Trophoblast cell (in vitro differentiated cells and primary cell): ENCODE data around the gene PTGR1.
A peak's percentile ranks its signal among the peaks of the same experiment; 100 is the strongest.

ENCODE experiments used
- DNase-seq, 2 donors: peaks; one replicate each; pipeline ENCODE4 v3.0.0-alpha.2; 2016
- H2AFZ ChIP-seq: 2 replicates; pipeline ENCODE4 v1.6.1; 2013; ENCODE audit warnings: low read length, moderate library complexity, mild to moderate bottlenecking; ENCODE audit not compliant: insufficient read depth, poor library complexity
- H2AK5ac ChIP-seq: 2 replicates; pipeline ENCODE4 v1.6.1; 2013; ENCODE audit warnings: mild to moderate bottlenecking, low read length
- H2BK120ac ChIP-seq: 2 replicates; pipeline ENCODE4 v1.6.1; 2013; ENCODE audit warnings: low read length, mild to moderate bottlenecking, moderate library complexity; ENCODE audit not compliant: insufficient read depth, poor library complexity
- H2BK12ac ChIP-seq: 2 replicates; pipeline ENCODE4 v1.6.1; 2013; ENCODE audit warnings: mild to moderate bottlenecking, low read length, moderate library complexity
- H2BK5ac ChIP-seq: 2 replicates; pipeline ENCODE4 v1.6.1; 2013; ENCODE audit warnings: low read length, low read depth, moderate library complexity, mild to moderate bottlenecking; ENCODE audit not compliant: poor library complexity
- H3K14ac ChIP-seq: 2 replicates; pipeline ENCODE4 v1.6.1; 2013; ENCODE audit warnings: mild to moderate bottlenecking, low read length
- H3K18ac ChIP-seq: 2 replicates; pipeline ENCODE4 v1.6.1; 2013; ENCODE audit warnings: mild to moderate bottlenecking, low read length
- H3K23ac ChIP-seq: 2 replicates; pipeline ENCODE4 v1.6.1; 2013; ENCODE audit warnings: low read length
- H3K27ac ChIP-seq: 2 replicates; pipeline ENCODE4 v1.5.1; 2013; ENCODE audit warnings: low read depth, mild to moderate bottlenecking, inconsistent platforms, low read length, moderate library complexity
- H3K27me3 ChIP-seq: 2 replicates; pipeline ENCODE4 v1.6.1; 2013; ENCODE audit warnings: inconsistent platforms, mild to moderate bottlenecking, low read length, moderate library complexity; ENCODE audit not compliant: insufficient read depth
- H3K36me3 ChIP-seq, 2 experiments: 1 replicate in 1 of 2; 2 replicates in 1 of 2; pipeline ENCODE4 v1.6.1; 2013; ENCODE audit warnings: low read length in 2 of 2, mild to moderate bottlenecking in 2 of 2, moderate library complexity in 1 of 2; ENCODE audit not compliant: insufficient read depth in 2 of 2, control insufficient read depth in 1 of 2
- H3K4ac ChIP-seq: 2 replicates; pipeline ENCODE4 v1.6.1; 2013; ENCODE audit warnings: low read depth, mild to moderate bottlenecking, low read length, moderate library complexity
- H3K4me1 ChIP-seq, 2 experiments: 1 replicate in 1 of 2; 2 replicates in 1 of 2; pipeline ENCODE4 v1.6.1; 2013; ENCODE audit warnings: low read length in 2 of 2, mild to moderate bottlenecking in 2 of 2, moderate library complexity in 1 of 2; ENCODE audit not compliant: insufficient read depth in 2 of 2, control insufficient read depth in 1 of 2
- H3K4me2 ChIP-seq: 2 replicates; pipeline ENCODE4 v1.6.1; 2013; ENCODE audit warnings: inconsistent platforms, mild to moderate bottlenecking, low read length, moderate library complexity
- H3K4me3 ChIP-seq: 2 replicates; pipeline ENCODE4 v1.5.1; 2013; ENCODE audit warnings: mild to moderate bottlenecking, low read depth, low read length, inconsistent platforms
- H3K79me1 ChIP-seq: one replicate; pipeline ENCODE4 v1.6.1; 2013; ENCODE audit warnings: low read length
- H3K79me2 ChIP-seq: 2 replicates; pipeline ENCODE4 v1.6.1; 2013; ENCODE audit warnings: low read length, mild to moderate bottlenecking; ENCODE audit not compliant: control insufficient read depth, insufficient read depth, poor library complexity
- H3K9ac ChIP-seq: 2 replicates; pipeline ENCODE4 v1.6.1; 2013; ENCODE audit warnings: mild to moderate bottlenecking, low read length
- H3K9me3 ChIP-seq: 2 replicates; pipeline ENCODE4 v1.6.1; 2013; ENCODE audit warnings: low read depth, mild to moderate bottlenecking, control low read depth, inconsistent platforms, low read length; ENCODE audit not compliant: insufficient read depth
- H4K12ac ChIP-seq: 2 replicates; pipeline ENCODE4 v1.6.1; 2013; ENCODE audit warnings: low read depth, mild to moderate bottlenecking, low read length, moderate library complexity
- H4K8ac ChIP-seq: 2 replicates; pipeline ENCODE4 v1.6.1; 2013; ENCODE audit warnings: low read depth, mild to moderate bottlenecking, low read length, moderate library complexity
- H4K91ac ChIP-seq: one replicate; pipeline ENCODE4 v1.6.1; 2013; ENCODE audit warnings: low read depth, mild to moderate bottlenecking, low read length, moderate library complexity
- WGBS: extraction: QIAGEN DNeasy Blood & Tissue Kit; methylation state at CpG from one replicate; pipeline ENCODE4 v1.1.7; 2013; ENCODE audit warnings: missing lambda C conversion rate; ENCODE audit not compliant: insufficient read length, insufficient coverage; ENCODE audit errors: extremely low coverage; 5-methylcytosine and 5-hydroxymethylcytosine counted together

Gene PTGR1

GRCh38 chr9:111630964-111631213 is 31.4 kb upstream of the PTGR1 start:
- Histone ChIP-seq H2AK5ac (no peak overlapping the region), H3K27ac (no peak overlapping the region), H4K12ac (peak overlapping the region; percentile 40), H3K9me3 (no peaks in the 10 kb centered on the region), H2BK5ac (no peak overlapping the region), H3K4me3 (peak overlapping the region; percentile 80), H3K9ac (peak overlapping the region; percentile 78), H3K79me2 (peaks cover 8% of the 10 kb centered on the region), H2BK120ac (no peak overlapping the region), H3K4me1 (peaks cover 0 to 3% of the 10 kb centered on the region in 2 experiments), H4K8ac (peak overlapping the region; percentile 91), H3K36me3 (no peaks in the 10 kb centered on the region), H3K23ac (no peak overlapping the region), H3K27me3 (no peaks in the 10 kb centered on the region), H3K14ac (no peak overlapping the region), H4K91ac (peak overlapping the region; percentile 13), H3K79me1 (peaks cover 8% of the 10 kb centered on the region), H3K4ac (no peak overlapping the region), H2BK12ac (no peak overlapping the region), H3K4me2 (peak overlapping the region; percentile 89), H2AFZ (peak overlapping the region; percentile 89), H3K18ac (no peak overlapping the region)
- WGBS = no CpG with 5 or more reads among the region's 14 CpGs
- no peak for DNase-seq

- Histone ChIP-seq H3K79me1 (peaks cover 8% of the 10 kb centered on the region), H4K91ac (peak overlapping the region; percentile 13), H3K9me3 (no peaks in the 10 kb centered on the region), H3K4me2 (peak overlapping the region; percentile 89), H3K27me3 (no peaks in the 10 kb centered on the region), H4K12ac (peak overlapping the region; percentile 40), H3K23ac (no peak overlapping the region), H3K18ac (no peak overlapping the region), H2BK5ac (no peak overlapping the region), H3K36me3 (no peaks in the 10 kb centered on the region), H2BK12ac (no peak overlapping the region), H4K8ac (peak overlapping the region; percentile 91), H3K79me2 (peaks cover 8% of the 10 kb centered on the region), H2AFZ (peak overlapping the region; percentile 89), H3K4ac (no peak overlapping the region), H3K4me1 (peaks cover 0 to 3% of the 10 kb centered on the region in 2 experiments), H3K4me3 (peak overlapping the region; percentile 80), H2AK5ac (no peak overlapping the region), H3K14ac (no peak overlapping the region), H3K27ac (no peak overlapping the region), H3K9ac (peak overlapping the region; percentile 78), H2BK120ac (no peak overlapping the region)
- no CpG with 5 or more reads among the region's 17 CpGs for WGBS
- no peak for DNase-seq
Measured at GRCh38 chr9:111630182-111630963, 30.9 kb upstream of the PTGR1 start.

GRCh38 chr9:111628411-111628810 is 29.0 kb upstream of the PTGR1 start:
- Histone ChIP-seq H2BK120ac (no peak overlapping the region), H4K8ac (no peak overlapping the region), H3K9me3 (no peaks in the 10 kb centered on the region), H3K79me1 (peaks cover 8% of the 10 kb centered on the region), H3K4me2 (no peak overlapping the region), H4K91ac (no peak overlapping the region), H2BK12ac (no peak overlapping the region), H3K4me3 (no peak overlapping the region), H4K12ac (no peak overlapping the region), H3K27me3 (no peaks in the 10 kb centered on the region), H3K36me3 (no peaks in the 10 kb centered on the region), H3K4ac (no peak overlapping the region), H2AK5ac (no peak overlapping the region), H3K4me1 (peaks cover 0 to 3% of the 10 kb centered on the region in 2 experiments), H3K23ac (no peak overlapping the region), H3K9ac (no peak overlapping the region), H3K18ac (no peak overlapping the region), H3K14ac (no peak overlapping the region), H2AFZ (no peak overlapping the region), H2BK5ac (no peak overlapping the region), H3K79me2 (peaks cover 7% of the 10 kb centered on the region), H3K27ac (no peak overlapping the region)
- DNase-seq = no peak
- no CpG with 5 or more reads among the region's 7 CpGs for WGBS

- no peak for DNase-seq
- no peaks in the 10 kb centered on the region for H3K36me3 ChIP-seq
- H3K9ac ChIP-seq = no peak overlapping the region
- H2AK5ac ChIP-seq = no peak overlapping the region
- peaks cover 8% of the 10 kb centered on the region for H3K79me1 ChIP-seq
- no peak overlapping the region for H4K8ac ChIP-seq
- no CpG with 5 or more reads among the region's 7 CpGs for WGBS
- no peak overlapping the region for H3K4me2 ChIP-seq
- H3K27ac ChIP-seq = no peak overlapping the region
- H4K91ac ChIP-seq = no peak overlapping the region
- no peak overlapping the region for H3K4ac ChIP-seq
- H3K14ac ChIP-seq = no peak overlapping the region
- no peaks in the 10 kb centered on the region for H3K9me3 ChIP-seq
- no peak overlapping the region for H2BK5ac ChIP-seq
- H2AFZ ChIP-seq = no peak overlapping the region
- H4K12ac ChIP-seq = no peak overlapping the region
- peaks cover 0 to 3% of the 10 kb centered on the region in 2 experiments for H3K4me1 ChIP-seq
- no peaks in the 10 kb centered on the region for H3K27me3 ChIP-seq
- H2BK120ac ChIP-seq = no peak overlapping the region
- no peak overlapping the region for H3K4me3 ChIP-seq
- no peak overlapping the region for H3K18ac ChIP-seq
- no peak overlapping the region for H3K23ac ChIP-seq
- no peak overlapping the region for H2BK12ac ChIP-seq
- peaks cover 7% of the 10 kb centered on the region for H3K79me2 ChIP-seq
Measured at GRCh38 chr9:111627260-111627963, 28.0 kb upstream of the PTGR1 start.
